GDM1 (cell line): ENCODE data around the gene MYBPHL.

Experiments used
- DNase-seq: peaks from one replicate; lab custom pipeline; 2025; lab: John Stamatoyannopoulos, UW

Gene MYBPHL

DNA sequence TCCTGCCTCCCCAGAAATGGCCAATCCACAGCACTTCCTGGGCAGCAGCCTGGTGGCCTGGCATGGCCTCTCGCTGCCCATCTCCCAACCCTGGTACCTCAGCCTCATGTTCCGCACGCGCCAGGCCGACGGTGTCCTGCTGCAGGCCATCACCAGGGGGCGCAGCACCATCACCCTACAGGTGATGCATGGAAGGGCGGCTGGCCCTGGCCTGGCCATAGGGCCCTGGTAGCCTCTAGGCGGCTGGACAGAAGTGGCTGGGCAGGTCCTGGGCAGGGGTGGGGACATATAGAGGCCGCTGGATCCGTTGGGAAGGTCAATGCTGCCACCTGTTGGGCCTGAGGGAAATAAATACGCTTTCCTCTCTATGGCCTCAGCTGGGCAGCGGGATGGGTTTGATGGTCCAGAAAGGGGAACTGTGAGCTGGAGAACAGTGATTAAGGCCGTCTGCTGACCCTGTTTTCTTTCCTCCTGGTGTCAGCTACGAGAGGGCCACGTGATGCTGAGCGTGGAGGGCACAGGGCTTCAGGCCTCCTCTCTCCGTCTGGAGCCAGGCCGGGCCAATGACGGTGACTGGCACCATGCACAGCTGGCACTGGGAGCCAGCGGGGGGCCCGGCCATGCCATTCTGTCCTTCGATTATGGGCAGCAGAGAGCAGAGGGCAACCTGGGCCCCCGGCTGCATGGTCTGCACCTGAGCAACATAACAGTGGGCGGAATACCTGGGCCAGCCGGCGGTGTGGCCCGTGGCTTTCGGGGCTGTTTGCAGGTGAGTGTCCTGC is 43.0 kb downstream of the MYBPHL start:
- DNase-seq = peak; percentile 35

DNA sequence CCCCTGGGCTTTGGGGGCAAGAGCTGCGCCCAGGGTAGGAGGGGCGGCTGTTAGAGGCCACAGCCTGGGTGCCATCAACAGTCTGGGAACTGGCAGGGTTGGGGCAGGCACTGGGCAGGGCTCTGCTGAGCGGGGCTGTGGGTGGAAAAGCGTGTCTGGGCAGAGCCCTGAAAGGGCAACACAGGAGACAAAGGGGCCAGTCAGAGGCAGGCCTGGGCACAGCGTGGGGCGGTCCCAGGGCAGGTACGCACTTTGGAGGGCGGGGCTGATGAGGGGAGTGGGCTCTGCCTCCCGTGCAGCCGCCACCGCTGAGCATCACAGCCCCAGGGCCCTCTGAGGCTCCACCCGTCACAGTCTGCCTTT is 43.6 kb downstream of the MYBPHL start:
- no peak for DNase-seq

DNA sequence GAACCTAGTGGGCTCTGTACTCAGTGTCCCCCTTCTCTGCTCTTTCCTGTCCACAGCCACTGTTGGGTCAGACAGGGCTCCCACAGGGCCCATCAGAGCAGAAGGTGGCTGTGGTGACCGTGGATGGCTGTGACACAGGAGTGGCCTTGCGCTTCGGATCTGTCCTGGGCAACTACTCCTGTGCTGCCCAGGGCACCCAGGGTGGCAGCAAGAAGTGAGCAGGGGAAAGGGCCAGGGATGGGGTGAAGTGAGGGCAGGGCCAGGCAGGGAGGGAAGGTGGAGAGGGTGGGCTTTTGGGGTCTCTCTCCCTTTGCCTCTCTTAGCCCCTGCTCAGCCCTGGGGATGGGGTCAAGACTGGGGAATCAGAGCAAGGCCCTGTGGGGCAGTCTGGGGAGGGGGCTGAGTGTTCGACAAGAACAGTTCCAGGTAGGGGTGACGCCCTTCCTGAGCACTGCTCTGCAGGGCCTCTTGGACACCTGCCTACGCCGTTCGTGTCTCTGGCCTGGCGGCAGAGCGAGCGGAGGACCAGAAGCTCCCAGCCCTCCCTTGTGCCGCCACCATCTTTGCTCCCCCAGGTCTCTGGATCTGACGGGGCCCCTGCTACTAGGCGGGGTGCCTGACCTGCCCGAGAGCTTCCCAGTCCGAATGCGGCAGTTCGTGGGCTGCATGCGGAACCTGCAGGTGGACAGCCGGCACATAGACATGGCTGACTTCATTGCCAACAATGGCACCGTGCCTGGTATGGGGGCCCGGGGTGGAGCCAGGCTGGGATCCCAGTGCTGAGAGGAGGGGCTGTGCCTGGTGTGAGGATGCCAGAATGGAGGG is 44.4 kb downstream of the MYBPHL start:
- no peak for DNase-seq

DNA sequence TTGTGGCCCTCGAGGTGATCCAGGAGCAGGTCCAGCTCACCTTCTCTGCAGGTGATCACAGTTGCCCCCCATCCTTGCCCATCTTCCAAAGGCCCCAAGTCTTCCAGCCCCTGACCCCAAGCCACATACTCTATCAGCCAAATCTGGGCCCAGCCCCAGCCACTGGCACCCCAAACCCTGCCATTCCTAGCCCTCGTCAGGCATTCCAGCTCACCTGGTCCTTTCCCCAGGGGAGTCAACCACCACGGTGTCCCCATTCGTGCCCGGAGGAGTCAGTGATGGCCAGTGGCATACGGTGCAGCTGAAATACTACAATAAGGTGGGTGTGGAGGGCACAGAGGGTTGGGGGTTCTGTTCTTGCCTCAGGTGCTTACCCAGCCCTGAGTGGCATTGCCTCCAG is 45.2 kb downstream of the MYBPHL start:
- no peak for DNase-seq

DNA sequence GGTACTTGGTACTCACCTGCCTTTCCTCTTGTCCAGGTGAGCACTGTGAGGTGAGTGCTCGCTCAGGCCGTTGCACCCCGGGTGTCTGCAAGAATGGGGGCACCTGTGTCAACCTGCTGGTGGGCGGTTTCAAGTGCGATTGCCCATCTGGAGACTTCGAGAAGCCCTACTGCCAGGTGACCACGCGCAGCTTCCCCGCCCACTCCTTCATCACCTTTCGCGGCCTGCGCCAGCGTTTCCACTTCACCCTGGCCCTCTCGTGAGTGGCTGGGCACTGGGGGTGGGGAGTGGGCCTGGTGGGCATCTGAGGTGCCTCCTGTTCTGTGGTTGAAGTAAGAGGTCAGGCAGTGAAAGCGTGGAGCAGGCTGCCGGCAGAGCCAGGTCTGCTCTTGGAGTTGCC is 45.8 kb downstream of the MYBPHL start:
- DNase-seq = no peak

DNA sequence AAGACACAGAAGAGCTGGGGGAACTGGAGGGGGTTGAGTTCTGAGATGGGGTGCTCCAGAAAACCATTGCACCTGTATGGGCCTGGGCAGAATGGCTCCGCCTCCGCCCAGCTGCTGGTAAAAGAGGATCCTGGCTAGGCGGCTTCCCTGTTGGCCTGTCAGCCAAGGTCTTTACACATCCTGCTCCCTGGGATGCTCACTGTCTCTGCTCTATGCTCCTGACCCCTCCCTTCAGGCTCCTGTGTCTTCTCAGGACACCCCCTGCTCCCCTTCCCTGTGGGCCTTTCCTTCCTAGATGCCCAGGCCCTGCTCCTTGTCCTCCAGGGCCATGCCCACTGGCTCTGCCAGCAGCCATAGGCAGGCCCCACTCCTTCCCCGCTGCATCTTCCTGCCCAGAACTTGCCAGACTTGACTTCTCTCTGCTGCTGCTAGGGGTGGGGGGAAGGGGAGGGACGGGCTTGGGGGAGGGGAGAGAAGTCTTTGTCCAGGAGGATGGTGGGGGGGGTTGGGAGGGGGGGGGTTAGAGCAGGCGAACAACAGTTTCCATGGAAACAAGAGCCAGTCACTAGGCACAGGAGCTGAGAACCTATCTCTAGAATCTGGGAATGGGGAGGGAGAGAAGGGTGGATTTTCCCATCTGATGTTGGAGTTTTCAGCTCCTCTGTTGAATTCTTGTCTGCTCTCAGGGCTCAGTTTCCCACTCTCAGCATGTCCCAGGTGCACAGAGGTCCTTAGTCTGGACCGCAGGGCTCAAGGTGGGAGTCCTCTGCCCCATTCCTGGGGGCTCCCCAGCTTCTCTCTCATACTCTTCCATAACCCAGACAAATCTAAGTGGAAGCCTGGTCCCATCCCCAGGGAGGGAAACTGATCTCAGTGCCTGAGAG is 46.9 kb downstream of the MYBPHL start:
- no peak for DNase-seq

DNA sequence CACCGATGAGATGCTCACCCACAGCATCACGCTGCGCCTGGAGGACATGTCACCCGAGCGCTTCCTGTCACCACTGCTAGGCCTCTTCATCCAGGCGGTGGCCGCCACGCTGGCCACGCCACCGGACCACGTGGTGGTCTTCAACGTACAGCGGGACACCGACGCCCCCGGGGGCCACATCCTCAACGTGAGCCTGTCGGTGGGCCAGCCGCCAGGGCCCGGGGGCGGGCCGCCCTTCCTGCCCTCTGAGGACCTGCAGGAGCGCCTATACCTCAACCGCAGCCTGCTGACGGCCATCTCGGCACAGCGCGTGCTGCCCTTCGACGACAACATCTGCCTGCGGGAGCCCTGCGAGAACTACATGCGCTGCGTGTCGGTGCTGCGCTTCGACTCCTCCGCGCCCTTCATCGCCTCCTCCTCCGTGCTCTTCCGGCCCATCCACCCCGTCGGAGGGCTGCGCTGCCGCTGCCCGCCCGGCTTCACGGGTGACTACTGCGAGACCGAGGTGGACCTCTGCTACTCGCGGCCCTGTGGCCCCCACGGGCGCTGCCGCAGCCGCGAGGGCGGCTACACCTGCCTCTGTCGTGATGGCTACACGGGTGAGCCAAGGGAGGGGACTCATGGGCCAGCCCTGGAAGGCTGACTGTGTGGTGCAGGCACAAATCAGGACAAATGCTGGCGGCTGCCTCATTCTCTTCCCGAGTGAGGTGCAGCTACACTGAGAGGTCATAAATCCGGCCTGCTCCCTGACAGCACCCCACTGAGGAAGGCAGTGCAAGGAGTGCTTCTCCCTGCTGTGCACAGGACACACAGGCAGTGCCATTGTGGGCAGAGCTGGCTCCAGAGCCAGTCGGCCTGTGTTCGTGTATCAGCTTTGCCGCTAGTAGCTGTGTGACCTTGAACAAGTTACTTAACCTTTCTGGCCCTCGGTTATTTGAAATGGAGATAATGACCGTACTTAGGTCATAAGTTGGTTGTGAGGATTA is 48.0 kb downstream of the MYBPHL start:
- no peak for DNase-seq

DNA sequence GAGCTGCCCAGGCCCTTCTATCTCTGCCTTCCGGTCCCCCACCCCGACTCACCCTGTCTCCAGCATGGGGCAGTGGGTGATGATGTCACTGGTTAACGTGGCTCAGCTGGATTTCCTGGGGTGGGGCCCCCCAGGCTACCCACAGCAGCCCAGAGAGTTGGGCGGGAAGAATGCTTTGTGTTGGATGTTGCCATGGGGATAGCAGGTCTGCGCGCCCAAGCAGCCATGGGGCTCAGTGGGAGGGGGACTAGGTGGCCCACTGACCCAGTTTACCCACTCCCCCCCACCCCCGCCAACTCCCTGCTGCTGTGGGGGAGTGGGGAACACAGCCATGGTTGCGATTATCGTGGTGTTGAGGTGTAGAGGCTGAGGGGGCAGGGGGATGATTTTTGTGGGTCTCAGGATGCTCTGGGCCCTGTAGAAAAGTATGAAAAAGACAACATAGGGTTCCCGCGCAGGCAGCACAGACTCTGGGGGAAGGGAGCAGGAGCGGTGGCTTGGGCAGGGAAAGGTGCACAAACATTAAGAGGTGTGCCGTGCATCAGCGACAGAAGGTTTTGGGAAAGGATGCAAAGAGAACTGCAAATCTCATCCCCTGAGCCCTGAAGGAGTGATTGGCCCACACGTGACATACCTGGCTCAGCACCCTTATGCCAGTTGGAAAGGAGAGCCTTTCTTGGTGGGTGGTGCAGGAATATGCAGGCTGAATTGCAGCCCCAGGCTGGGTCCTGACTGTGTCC is 49.0 kb downstream of the MYBPHL start:
- no peak for DNase-seq

DNA sequence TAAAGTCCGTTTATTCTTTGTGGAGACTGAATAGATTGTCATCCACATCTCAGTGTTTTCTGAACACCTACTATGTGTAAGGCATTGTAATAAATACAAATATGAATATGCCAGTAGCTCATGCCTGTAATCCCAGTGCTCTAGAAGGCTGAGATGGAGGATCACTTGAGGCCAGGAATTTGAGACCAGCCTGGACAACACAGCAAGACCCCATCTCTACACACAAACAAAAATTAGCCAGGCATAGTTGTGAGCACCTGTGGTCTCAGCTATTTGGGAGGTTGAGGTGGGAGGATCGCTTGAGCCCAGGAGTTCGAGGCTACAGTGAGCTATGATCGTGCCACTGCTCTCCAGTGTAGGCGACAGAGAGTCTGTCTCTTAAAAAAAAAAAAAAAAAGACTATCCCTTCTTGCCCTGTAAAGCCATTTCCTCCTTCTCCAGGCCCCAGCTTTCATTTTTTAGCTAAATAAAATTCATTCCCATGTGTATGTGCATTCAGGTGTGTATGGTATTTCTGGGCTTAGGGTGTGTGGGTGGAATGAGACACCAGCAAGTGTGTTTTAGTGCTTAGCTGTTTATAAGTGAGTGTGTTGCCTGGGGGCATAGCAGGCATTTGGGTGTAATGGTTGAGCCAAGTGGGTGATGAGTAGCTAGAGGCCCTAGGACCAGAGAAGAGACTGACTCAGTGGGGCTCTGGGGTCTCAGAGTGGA is 49.7 kb downstream of the MYBPHL start:
- no peak for DNase-seq

DNA sequence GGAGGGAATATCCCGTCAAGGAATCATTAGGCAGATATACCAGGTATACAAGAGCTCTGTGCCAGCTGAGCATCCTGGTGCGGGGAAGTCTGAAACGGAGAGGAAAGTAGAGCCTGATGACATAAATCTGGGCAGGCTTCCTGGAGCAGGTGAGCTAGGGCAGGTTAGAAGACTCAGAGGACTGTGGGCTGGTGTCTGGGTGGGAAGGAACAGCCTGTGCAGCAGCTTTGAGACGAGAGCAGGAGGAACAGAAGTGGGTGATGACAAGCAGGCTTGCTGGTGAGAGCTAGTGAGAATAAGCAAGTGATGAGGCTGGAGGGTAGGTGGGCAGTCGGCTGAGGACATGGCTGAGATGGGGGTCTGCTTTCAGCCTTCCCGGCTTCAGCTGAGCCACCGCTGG is 50.7 kb downstream of the MYBPHL start:
- no peak for DNase-seq

DNA sequence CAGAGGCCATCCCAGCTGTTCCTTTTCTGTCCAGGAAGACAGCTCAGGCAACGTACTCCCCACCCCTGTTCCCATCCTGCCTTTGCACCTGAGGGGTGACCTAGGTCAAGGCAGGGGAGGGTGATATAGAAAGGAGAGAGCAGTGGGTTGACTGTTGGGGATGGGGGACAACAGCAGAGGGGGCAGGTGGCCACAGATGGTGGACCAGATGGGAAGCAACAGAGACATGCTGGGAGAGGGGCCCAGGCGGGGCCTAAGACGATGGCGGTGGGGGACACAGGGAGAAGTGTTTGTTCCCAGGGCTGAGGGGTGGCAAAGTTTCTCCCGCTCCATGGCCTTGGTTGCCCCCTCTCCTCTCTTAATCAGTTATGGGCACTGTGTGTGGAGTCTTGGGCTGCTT is 51.1 kb downstream of the MYBPHL start:
- no peak for DNase-seq

DNA sequence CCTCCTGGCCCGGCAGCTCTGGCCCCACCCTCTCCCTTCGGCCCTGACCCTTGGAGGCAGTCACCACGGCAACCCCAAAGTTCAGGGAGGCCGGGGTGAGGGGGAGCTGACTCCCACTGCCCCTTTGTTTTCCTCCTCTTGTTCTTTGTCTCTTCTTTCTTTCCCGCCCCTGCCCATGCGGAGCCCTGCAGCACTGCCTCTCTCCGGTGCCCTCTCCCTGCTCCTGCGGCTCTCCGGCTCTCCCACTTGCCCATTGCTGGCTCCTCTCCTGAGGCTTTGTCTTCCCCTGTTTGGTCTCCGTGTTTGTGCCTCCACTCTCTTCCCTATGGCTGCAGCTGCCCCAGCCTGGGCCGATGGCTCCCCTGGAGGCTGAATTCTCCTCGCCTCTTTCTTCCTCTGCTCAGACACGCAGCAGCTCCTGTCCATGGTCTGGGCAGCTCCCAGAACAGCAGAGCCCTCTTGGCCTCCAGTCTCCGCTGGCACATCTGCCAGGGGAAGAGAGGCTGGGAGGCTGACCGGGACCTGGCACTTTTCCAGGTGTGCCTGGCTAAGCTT is 51.6 kb downstream of the MYBPHL start:
- no peak for DNase-seq

DNA sequence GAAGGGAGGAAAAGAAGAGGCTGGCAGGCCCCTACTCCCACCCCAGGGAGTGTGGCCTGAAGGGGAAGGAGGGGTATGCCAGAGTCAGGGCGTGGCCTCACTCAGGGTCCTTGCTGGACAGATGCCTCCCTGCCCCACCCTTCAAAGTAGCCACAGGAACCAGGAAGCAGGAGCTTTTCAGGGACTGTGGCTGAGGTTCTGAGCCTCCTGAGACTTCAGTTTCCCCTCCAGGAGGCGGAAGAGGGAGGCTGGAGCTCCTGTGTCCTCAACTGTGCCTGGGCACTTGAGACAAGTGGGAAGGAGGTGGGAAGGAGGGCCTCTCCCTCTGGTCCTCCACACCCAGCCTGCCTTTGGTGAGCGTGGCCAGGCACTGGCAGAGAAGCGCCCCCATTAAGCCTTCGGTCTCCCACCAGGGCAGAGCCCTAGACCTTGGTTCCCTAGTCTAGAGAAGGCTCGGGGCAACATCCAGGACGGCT is 52.2 kb downstream of the MYBPHL start:
- no peak for DNase-seq

DNA sequence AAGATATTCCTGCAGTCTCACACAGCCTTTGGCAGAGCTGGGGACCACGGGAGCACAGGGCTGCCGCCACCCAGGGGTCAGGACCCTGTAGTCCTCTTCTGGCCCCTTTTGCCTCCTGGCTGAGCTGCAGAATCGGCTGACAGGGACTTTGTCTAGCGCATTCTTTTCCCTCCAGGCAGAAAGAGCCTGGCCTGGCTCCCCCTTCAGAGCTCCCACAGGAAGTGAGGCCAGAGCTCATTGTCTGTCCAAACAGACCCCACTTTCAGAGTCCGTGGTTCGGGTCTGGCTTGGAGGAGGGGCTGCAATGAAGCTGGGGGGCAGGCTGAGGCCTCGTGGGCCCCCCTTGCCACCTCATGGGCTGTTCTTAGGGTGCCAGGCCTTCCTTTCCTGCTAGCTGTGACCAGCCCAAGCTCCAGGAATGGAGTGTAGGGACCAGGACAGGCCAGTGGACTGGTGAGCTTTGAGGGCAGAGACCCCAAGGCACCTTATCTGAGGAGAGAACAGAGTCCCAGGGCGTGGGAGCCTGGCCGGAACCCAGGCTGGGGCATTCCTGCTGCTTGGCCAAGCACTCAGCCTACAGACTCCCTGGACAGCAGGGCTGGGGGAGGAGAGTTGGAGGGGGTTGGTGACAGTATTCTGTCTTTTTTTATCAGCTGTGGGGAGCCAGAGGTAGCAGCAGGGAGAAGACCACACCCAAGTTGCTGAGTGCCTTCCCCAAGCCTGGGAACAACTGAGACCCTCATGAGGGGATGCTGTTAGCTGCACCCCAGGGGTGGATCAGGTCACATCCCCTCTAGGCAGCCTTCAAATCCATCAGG is 52.8 kb downstream of the MYBPHL start:
- DNase-seq = no peak

DNA sequence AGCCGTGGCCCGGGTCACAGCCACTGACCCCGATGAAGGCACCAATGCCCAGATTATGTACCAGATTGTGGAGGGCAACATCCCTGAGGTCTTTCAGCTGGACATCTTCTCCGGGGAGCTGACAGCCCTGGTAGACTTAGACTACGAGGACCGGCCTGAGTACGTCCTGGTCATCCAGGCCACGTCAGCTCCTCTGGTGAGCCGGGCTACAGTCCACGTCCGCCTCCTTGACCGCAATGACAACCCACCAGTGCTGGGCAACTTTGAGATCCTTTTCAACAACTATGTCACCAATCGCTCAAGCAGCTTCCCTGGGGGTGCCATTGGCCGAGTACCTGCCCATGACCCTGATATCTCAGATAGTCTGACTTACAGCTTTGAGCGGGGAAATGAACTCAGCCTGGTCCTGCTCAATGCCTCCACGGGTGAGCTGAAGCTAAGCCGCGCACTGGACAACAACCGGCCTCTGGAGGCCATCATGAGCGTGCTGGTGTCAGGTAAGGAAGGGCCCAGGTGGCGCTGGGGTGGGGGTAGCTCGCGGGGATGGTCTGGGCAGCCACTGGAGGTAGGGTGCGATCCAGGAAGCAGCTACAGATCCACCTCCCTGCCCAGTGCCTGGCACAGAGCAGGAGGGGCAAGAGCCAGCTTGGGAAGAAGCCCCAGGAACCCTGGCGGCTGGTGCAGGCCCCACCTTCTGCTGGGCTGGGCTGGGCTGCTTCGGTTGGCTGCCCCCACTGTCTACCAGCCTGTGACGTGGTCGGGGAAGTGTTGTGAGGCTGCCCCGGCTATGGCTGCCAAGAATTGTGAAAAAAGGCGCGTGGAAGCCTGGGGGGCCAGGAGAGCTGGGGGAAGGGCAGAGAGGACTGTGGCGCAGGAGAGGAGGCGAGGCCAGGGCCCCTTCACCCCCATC is 53.7 kb downstream of the MYBPHL start:
- DNase-seq = no peak

DNA sequence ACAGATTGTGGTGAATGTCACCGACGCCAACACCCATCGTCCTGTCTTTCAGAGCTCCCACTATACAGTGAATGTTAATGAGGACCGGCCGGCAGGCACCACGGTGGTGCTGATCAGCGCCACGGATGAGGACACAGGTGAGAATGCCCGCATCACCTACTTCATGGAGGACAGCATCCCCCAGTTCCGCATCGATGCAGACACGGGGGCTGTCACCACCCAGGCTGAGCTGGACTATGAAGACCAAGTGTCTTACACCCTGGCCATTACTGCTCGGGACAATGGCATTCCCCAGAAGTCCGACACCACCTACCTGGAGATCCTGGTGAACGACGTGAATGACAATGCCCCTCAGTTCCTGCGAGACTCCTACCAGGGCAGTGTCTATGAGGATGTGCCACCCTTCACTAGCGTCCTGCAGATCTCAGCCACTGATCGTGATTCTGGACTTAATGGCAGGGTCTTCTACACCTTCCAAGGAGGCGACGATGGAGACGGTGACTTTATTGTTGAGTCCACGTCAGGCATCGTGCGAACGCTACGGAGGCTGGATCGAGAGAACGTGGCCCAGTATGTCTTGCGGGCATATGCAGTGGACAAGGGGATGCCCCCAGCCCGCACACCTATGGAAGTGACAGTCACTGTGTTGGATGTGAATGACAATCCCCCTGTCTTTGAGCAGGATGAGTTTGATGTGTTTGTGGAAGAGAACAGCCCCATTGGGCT is 54.5 kb downstream of the MYBPHL start:
- DNase-seq = no peak
